Spleen (tissue), 7 donors: ENCODE data around the gene TBC1D16.

Experiments used
- POLR2A ChIP-seq, 3 donors: fragments of 450-650 bp; IDR thresholded peaks; one replicate each; pipeline ENCODE4 v1.5.1; 2017; ENCODE audit warnings: antibody characterized with exemption in 3 of 3, mild to moderate bottlenecking in 1 of 3
- TF ChIP-seq, protein P1 (sequence below), 11 experiments: fragments of 200-600 bp in 7 of 11; fragments of 450-650 bp in 4 of 11; sonication (generic) in 4 of 11; IDR thresholded peaks in 8 of 11; conservative IDR thresholded peaks in 3 of 11; 1 replicate in 7 of 11; 2 replicates in 4 of 11; pipeline versions ENCODE4 v1.4.0 to v1.8.0; 2016 to 2021; ENCODE audit warnings: antibody characterized with exemption in 11 of 11, inconsistent platforms in 4 of 11, mild to moderate bottlenecking in 1 of 11
- donor health status: DM: no; HTN: no; CAD: no; lungs with moderate emphysema.
- donor health status: DM: no; HTN: no; CAD: no.
- donor health status: DM: no; HTN: no; CAD: no.

GRCh38 chr17:79935197-79935885 is 100.3 kb downstream of the TBC1D16 start:
- TF ChIP-seq, protein P1, sequence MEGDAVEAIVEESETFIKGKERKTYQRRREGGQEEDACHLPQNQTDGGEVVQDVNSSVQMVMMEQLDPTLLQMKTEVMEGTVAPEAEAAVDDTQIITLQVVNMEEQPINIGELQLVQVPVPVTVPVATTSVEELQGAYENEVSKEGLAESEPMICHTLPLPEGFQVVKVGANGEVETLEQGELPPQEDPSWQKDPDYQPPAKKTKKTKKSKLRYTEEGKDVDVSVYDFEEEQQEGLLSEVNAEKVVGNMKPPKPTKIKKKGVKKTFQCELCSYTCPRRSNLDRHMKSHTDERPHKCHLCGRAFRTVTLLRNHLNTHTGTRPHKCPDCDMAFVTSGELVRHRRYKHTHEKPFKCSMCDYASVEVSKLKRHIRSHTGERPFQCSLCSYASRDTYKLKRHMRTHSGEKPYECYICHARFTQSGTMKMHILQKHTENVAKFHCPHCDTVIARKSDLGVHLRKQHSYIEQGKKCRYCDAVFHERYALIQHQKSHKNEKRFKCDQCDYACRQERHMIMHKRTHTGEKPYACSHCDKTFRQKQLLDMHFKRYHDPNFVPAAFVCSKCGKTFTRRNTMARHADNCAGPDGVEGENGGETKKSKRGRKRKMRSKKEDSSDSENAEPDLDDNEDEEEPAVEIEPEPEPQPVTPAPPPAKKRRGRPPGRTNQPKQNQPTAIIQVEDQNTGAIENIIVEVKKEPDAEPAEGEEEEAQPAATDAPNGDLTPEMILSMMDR (IDR thresholded peaks at IDR 0.05 in 8 of 11, conservative IDR thresholded peaks at IDR 0.05 in 3 of 11) = no peak
- TF ChIP-seq POLR2A (IDR thresholded peaks at IDR 0.05) = no peak
